ENCODE results near the gene DGKQ. TPM values are rescaled to one million over a fixed set of nuclear protein-coding genes. Genes with fewer than 3 reads are reported as not detected.

Gene DGKQ
- total and polyA plus RNA-seq, 2 of the 13 experiments (the other 11 are each of a cell fraction or from before 2014, with no cell fraction given) = 4.5 to 7.2 TPM

- TF ChIP-seq NFAT5 (CRISPR knock-in tag; IDR thresholded peaks at IDR 0.05) (no peak), HMGXB3 (CRISPR knock-in tag; IDR thresholded peaks at IDR 0.05; ENCODE audit: borderline replicate concordance) (no peak), HNRNPLL (IDR thresholded peaks at IDR 0.05; ENCODE audit: low read depth, low read length, poor library complexity, severe bottlenecking) (no peak)
Observed at GRCh38 chr4:909131-909571, 64.2 kb downstream of the DGKQ start (continued).

Other genes starting within 250 kb of the DGKQ start
- gene CPLX1, start 147.4 kb downstream of the DGKQ start, total RNA-seq (2016; rRNA removed; fragmentation: Illumina TruSeq; extraction: Trizol) = 0.18 and 0.36 TPM in 2 replicates
- gene CPLX1, start 147.4 kb downstream of the DGKQ start, polyA plus RNA-seq (2011; rRNA removed) = 0.18 and 0.57 TPM in 2 replicates
- 28.0 and 44.3 TPM in 2 replicates for gene GAK, start 41.3 kb downstream of the DGKQ start, total RNA-seq (2016; rRNA removed; fragmentation: Illumina TruSeq; extraction: Trizol)
- gene GAK, start 41.3 kb downstream of the DGKQ start, polyA plus RNA-seq (2011; rRNA removed) = 17.5 and 22.2 TPM in 2 replicates
- 1.6 and 5.1 TPM in 2 replicates for gene TMEM175, start 41.1 kb downstream of the DGKQ start, total RNA-seq (2016; rRNA removed; fragmentation: Illumina TruSeq; extraction: Trizol)
- 9.9 and 20.1 TPM in 2 replicates for gene TMEM175, start 41.1 kb downstream of the DGKQ start, polyA plus RNA-seq (2011; rRNA removed)
- gene IDUA, start 13.5 kb upstream of the DGKQ start, total RNA-seq (2016; rRNA removed; fragmentation: Illumina TruSeq; extraction: Trizol) = 0.32 and 1.0 TPM in 2 replicates
- 0.77 and 1.5 TPM in 2 replicates for gene IDUA, start 13.5 kb upstream of the DGKQ start, polyA plus RNA-seq (2011; rRNA removed)
- gene SLC26A1, start 19.8 kb upstream of the DGKQ start, total RNA-seq (2016; rRNA removed; fragmentation: Illumina TruSeq; extraction: Trizol) = 7.2 and 22.9 TPM in 2 replicates
- 5.4 and 8.4 TPM in 2 replicates for gene SLC26A1, start 19.8 kb upstream of the DGKQ start, polyA plus RNA-seq (2011; rRNA removed)
- 12.3 and 19.1 TPM in 2 replicates for gene FGFRL1, start 38.1 kb upstream of the DGKQ start, total RNA-seq (2016; rRNA removed; fragmentation: Illumina TruSeq; extraction: Trizol)
- 30.6 and 35.5 TPM in 2 replicates for gene FGFRL1, start 38.1 kb upstream of the DGKQ start, polyA plus RNA-seq (2011; rRNA removed)
- gene RNF212, start 140.0 kb upstream of the DGKQ start, total RNA-seq (2016; rRNA removed; fragmentation: Illumina TruSeq; extraction: Trizol) = not detected in 2 replicates
- not detected in 2 replicates for gene RNF212, start 140.0 kb upstream of the DGKQ start, polyA plus RNA-seq (2011; rRNA removed)
- 12.5 and 17.4 TPM in 2 replicates for gene SPON2, start 199.0 kb upstream of the DGKQ start, total RNA-seq (2016; rRNA removed; fragmentation: Illumina TruSeq; extraction: Trizol)
- gene SPON2, start 199.0 kb upstream of the DGKQ start, polyA plus RNA-seq (2011; rRNA removed) = 55.2 and 80.8 TPM in 2 replicates